GM18870 (cell line): Measurements from ENCODE around the gene ZNHIT3.

Source experiments
- ATAC-seq: cut with Tn5 transposase; IDR thresholded peaks from one replicate; pipeline ENCODE4 v1.9.1; 2021; ENCODE audit warnings: moderate library complexity; ENCODE audit not compliant: unreplicated experiment

Gene ZNHIT3

DNA sequence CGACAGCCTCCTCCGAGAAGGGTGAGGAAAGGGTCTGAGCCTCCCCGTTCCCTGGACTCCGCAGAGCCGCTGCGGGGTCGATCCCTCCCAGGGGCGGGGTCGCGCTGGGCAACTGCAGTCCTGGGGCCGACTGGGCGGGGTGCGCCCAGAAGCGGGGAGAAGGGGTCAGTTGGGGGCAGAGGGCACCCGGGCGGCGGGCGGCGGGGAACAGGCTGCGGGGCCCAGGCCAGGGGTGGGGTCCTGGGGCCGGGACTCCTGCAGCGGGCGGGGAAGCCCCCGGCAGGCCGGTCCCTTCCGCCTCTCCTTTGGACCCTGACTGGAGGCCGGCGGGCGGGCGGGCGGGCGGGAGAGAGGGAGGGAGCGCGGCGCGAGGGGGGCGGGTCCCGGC lies 58.6 kb downstream of the ZNHIT3 start:
- ATAC-seq: no peak
